Transverse colon (tissue), 3 donors: Measurements from ENCODE around the gene GFPT1.

ENCODE experiments used
- CTCF ChIP-seq, 5 experiments: fragments of 200-600 bp in 3 of 5; fragments of 450-650 bp in 2 of 5; sonication (generic) in 3 of 5; IDR thresholded peaks; 1 replicate in 2 of 5; 2 replicates in 3 of 5; pipeline ENCODE4 v1.5.1; 2016 to 2017; ENCODE audit warnings: antibody characterized with exemption in 5 of 5, inconsistent platforms in 3 of 5, mild to moderate bottlenecking in 2 of 5, moderate library complexity in 1 of 5
- POLR2A ChIP-seq: fragments of 450-650 bp; IDR thresholded peaks from one replicate; pipeline ENCODE4 v1.6.1; 2016; ENCODE audit warnings: antibody characterized with exemption, mild to moderate bottlenecking, moderate library complexity

GRCh38 chr2:69299772-69300516 is 87.1 kb downstream of the GFPT1 start:
- no peak for TF ChIP-seq CTCF (IDR thresholded peaks at IDR 0.05)
- TF ChIP-seq POLR2A = no peak
